GM10847 (cell line): ENCODE data around the gene SHB.

Experiments
- POLR2A ChIP-seq: IDR thresholded peaks from 2 replicates; pipeline ENCODE4 v1.6.1; 2011; ENCODE audit not compliant: insufficient read length; ENCODE audit errors: extremely low read depth

Gene SHB

GRCh38 chr9:37976714-37977477, 92.1 kb downstream of the SHB start:
- TF ChIP-seq POLR2A, result no peak

DNA sequence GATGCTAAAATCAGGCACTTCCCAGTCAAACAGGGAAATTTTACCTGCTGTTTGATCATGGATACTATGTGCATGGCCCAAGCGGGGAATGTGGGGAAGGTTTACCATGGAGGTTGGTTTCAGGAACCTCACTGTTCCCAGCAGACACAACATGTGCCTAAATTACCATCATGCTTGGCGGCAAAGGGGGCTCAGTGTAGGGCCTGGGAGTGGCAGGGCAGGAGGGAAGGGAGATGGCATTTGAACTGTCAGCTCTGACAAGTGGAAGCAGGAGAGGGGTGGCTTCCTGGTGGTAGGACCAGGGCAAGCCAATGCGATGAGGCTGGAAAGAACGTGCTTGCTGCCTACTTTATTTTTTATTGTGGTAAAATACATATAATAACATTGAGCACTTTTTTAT, 93.4 kb downstream of the SHB start:
- TF ChIP-seq POLR2A, result no peak

DNA sequence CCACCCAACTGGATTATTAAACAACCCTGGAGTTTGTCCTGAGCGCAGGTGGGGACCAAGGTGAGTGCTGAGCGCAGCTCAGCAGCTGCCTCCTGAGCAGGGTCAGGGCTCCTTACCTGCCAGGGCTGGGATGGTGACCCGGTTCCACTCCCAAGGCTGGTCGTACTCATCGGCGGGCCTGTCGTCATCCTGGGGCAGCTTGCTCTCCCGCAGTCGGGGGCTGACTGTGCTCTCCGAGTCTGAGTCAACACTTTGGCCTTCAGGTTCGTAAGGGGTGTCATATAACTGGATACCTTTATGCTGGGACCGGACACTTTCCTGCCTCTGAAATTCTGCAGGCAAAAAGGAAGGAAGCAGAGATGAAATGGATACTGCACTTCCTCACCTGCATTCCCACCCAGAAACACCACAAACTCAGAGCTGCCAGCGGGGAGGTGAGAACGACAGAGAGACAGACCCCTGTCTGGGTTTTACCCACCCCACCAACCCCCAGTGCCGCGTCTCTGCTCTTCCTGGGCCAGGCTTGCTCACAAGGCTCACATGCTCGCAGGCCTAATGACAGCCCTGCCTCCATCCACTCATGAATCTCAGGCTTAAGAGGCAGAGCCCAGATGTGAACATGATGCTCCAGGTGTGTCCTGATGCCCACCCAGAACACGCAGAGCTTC, 94.4 kb downstream of the SHB start:
- TF ChIP-seq POLR2A, result no peak

GRCh38 chr9:37972351-37972848, 96.6 kb downstream of the SHB start:
- TF ChIP-seq POLR2A, result no peak

- no peak for TF ChIP-seq POLR2A
These were observed 97.3 kb downstream of the SHB start for GRCh38 chr9:37971691-37972090.

DNA sequence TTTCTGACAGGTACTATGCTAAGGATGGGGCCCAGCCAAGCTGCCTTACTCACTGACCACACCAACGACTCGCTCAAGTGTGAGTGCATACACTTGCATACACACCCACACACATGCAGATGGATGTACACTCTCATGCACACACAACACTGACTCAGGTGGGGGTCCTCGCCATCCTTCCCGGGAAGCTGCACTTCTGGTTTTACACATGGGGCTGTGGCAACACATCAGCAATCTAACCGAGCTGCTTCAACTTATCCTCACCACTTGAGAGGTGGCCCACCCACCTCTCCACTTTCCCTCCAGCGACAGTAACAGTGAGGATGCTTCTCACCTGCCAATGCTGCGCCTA, 97.9 kb downstream of the SHB start:
- TF ChIP-seq POLR2A, result no peak

DNA sequence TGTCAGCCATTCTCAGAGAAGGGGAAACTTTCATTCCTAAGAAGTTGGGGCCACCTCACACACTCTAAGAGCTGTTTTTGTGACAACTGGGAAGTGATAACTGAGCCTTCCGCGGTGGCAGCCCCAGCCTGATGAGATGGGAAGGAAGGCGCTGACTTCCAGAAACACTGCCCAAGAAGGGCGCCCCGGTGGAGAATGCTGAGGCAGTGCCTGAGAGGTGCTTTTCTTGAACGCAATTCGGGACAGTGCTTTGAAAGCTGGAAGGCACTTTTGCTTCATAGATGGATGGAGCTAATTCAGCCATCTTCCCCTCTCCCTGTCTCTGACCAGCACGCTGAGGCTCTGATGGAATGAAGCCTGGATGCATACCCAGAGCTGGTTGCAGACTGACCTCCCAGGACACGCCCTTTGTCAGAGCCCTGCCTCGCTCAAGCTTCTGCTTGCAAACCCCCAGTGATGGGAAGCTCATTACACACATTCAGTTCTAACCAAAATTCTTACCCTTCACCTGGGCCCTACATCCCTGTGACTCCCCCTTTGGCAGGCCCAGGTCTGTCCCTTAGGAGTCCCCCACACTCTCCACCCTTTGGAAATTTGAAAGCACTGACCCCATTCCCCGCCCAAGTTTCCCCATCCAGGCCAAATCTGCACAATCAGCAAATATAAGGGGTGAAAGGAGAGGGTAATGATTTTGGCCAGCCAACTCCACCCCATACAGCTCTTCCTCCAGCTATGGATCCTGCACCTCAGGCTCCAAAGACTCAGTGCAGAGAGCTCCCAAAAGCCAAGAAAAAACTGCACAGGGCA, 98.5 kb downstream of the SHB start:
- no peak for TF ChIP-seq POLR2A

- TF ChIP-seq POLR2A, result no peak
These were observed 99.3 kb downstream of the SHB start for GRCh38 chr9:37969558-37970300.

- no peak for TF ChIP-seq POLR2A
These were observed 99.9 kb downstream of the SHB start for GRCh38 chr9:37969130-37969529.

GRCh38 chr9:37968228-37968701, 100.8 kb downstream of the SHB start:
- TF ChIP-seq POLR2A, result no peak

GRCh38 chr9:37967761-37968080, 101.3 kb downstream of the SHB start:
- no peak for TF ChIP-seq POLR2A

- no peak for TF ChIP-seq POLR2A
These were observed 101.8 kb downstream of the SHB start for GRCh38 chr9:37967014-37967760.

- TF ChIP-seq POLR2A, result no peak
These were observed 102.5 kb downstream of the SHB start for GRCh38 chr9:37966412-37967013.

GRCh38 chr9:37965116-37965515, 103.9 kb downstream of the SHB start:
- no peak for TF ChIP-seq POLR2A
